NCI-H128 (cell line): ENCODE results near the gene PCDHGA10.
"Not testable (repeated sequence)": the region's sequence is repeated elsewhere in the genome, so short reads cannot be mapped to it uniquely, and the experiment has no call there.

Source experiments
- DNase-seq: peaks from one replicate; lab custom pipeline; 2025; ENCODE audit not compliant: unreplicated experiment; lab: John Stamatoyannopoulos, UW

PCDHGA10 gene

GRCh38 chr5:141392429-141393198 lies 20.2 kb upstream of the PCDHGA10 start, which contains the start of gene PCDHGA8:
Gene PCDHGA8, plus strand, starts transcription at chr5:141392633. Its CDS starts 181 bp downstream, at chr5:141392814.
- no peak for DNase-seq

GRCh38 chr5:141393267-141393666 lies 19.5 kb upstream of the PCDHGA10 start:
- DNase-seq = no peak

- DNase-seq = not testable (repeated sequence)
Measured at GRCh38 chr5:141394401-141395187, 18.2 kb upstream of the PCDHGA10 start.

GRCh38 chr5:141397756-141398551 lies 14.8 kb upstream of the PCDHGA10 start, which contains the start of gene PCDHGB5:
Gene PCDHGB5, plus strand, starts transcription at chr5:141397947. Its CDS starts 181 bp downstream, at chr5:141398128.
- DNase-seq = not testable (repeated sequence)

- DNase-seq = no peak
Measured at GRCh38 chr5:141398608-141399007, 14.2 kb upstream of the PCDHGA10 start.

- no peak for DNase-seq
Measured at GRCh38 chr5:141399555-141400258, 13.1 kb upstream of the PCDHGA10 start.

GRCh38 chr5:141402553-141403243 lies 10.1 kb upstream of the PCDHGA10 start, which contains the start of gene PCDHGA9:
Gene PCDHGA9, plus strand, starts transcription at chr5:141402778. Its CDS starts 175 bp downstream, at chr5:141402953.
- DNase-seq = no peak

GRCh38 chr5:141403387-141403786 lies 9.4 kb upstream of the PCDHGA10 start:
- DNase-seq = no peak

GRCh38 chr5:141407790-141408505 lies 4.8 kb upstream of the PCDHGA10 start, which contains the start of gene PCDHGB6:
Gene PCDHGB6, plus strand, starts transcription at chr5:141408021. Its CDS starts 182 bp downstream, at chr5:141408203.
- not testable (repeated sequence) for DNase-seq

- no peak for DNase-seq
Measured at GRCh38 chr5:141409598-141410306, 3.0 kb upstream of the PCDHGA10 start.

GRCh38 chr5:141411575-141411974 lies 1.2 kb upstream of the PCDHGA10 start:
- no peak for DNase-seq

- DNase-seq = no peak
Measured at GRCh38 chr5:141413540-141414069, 818 bp downstream of the PCDHGA10 start.

GRCh38 chr5:141414548-141415274 lies 1.9 kb downstream of the PCDHGA10 start:
- not testable (repeated sequence) for DNase-seq

- not testable (repeated sequence) for DNase-seq
Measured at GRCh38 chr5:141415275-141415618, 2.5 kb downstream of the PCDHGA10 start.

GRCh38 chr5:141417494-141418172 lies 4.8 kb downstream of the PCDHGA10 start, which contains the start of gene PCDHGB7:
Gene PCDHGB7, plus strand, starts transcription at chr5:141417677. Its CDS starts 183 bp downstream, at chr5:141417860.
- not testable (repeated sequence) for DNase-seq

- no peak for DNase-seq
Measured at GRCh38 chr5:141419074-141419880, 6.5 kb downstream of the PCDHGA10 start.
